ENCODE data around the gene CHIA.
"Not testable (repeated sequence)": the region's sequence is repeated elsewhere in the genome, so short reads cannot be mapped to it uniquely, and the experiment has no call there.

The CHIA gene

DNA sequence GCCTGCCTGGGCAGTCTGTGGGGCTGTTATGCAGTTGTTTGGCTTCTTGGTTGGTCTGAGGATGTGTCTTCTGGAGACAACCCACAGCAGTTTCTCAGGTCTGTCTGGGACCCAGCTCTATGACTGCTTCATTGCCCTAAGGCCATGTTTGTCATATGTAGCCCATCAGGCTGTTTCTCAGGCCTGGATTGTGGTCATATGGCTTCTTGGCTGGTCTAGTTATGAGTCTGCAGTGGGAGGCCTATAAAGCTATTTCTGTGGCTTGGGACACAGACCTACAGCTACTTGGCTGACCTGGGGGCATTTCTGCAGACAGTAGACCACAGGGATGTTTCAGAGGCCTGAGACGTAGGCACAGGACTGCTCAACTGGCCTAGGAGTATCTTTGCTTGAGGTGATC is 41.5 kb downstream of the CHIA start:
- Histone ChIP-seq H3K4me3 (ENCODE audit: low read length) (no peak overlapping the region), H3F3A (ENCODE audit: control insufficient read depth, insufficient read depth) (no peaks in the 10 kb centered on the region), H3K4me2 (ENCODE audit: low read length) (no peak overlapping the region), H3K27me3 (ENCODE audit: control insufficient read depth, low read length) (no peaks in the 10 kb centered on the region), H3K27ac (ENCODE audit: low read depth, low read length) (no peak overlapping the region), H3K4me1 (ENCODE audit: control insufficient read depth, low read length) (no peaks in the 10 kb centered on the region), H3K9me2 (replicated peaks; ENCODE audit: control insufficient read depth, low read length) (no peaks in the 10 kb centered on the region), H3K36me3 (ENCODE audit: control insufficient read depth, low read length) (no peaks in the 10 kb centered on the region), H3K9me3 (ENCODE audit: control insufficient read depth, insufficient read depth, low read length) (peaks cover 10% of the 10 kb centered on the region), H3K79me2 (ENCODE audit: control insufficient read depth, low read length) (no peaks in the 10 kb centered on the region), H4K20me1 (ENCODE audit: control insufficient read depth, insufficient read depth, low read depth, low read length) (no peaks in the 10 kb centered on the region)
- TF ChIP-seq EZH2phosphoT487 (IDR thresholded peaks at IDR 0.05; ENCODE audit: borderline replicate concordance, low read length): no peak
- TF ChIP-seq, protein P1, sequence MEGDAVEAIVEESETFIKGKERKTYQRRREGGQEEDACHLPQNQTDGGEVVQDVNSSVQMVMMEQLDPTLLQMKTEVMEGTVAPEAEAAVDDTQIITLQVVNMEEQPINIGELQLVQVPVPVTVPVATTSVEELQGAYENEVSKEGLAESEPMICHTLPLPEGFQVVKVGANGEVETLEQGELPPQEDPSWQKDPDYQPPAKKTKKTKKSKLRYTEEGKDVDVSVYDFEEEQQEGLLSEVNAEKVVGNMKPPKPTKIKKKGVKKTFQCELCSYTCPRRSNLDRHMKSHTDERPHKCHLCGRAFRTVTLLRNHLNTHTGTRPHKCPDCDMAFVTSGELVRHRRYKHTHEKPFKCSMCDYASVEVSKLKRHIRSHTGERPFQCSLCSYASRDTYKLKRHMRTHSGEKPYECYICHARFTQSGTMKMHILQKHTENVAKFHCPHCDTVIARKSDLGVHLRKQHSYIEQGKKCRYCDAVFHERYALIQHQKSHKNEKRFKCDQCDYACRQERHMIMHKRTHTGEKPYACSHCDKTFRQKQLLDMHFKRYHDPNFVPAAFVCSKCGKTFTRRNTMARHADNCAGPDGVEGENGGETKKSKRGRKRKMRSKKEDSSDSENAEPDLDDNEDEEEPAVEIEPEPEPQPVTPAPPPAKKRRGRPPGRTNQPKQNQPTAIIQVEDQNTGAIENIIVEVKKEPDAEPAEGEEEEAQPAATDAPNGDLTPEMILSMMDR (IDR thresholded peaks at IDR 0.05; ENCODE audit: low read depth, low read length, poor library complexity, severe bottlenecking): no peak

DNA sequence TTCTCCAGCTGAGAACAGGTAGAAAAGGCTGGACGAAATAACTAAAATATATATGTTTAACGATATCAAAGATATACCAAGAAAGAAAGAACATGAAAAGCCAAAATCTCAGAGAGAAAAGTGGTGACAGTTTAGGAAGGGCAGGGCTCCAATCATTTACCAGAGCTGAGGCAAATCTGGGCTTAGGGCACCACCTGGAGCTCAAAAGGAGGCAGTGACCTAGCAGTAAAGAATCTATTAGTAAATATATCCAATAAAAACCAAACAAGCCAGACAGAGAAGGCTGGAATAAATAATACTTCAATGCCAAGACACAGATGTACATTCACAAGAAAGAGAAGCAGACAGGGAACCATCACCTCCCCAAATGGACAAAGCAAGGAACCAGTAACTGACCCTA is 43.5 kb downstream of the CHIA start:
- Histone ChIP-seq H4K20me1 (ENCODE audit: control insufficient read depth, insufficient read depth, low read depth, low read length) (no peaks in the 10 kb centered on the region), H3F3A (ENCODE audit: control insufficient read depth, insufficient read depth) (no peaks in the 10 kb centered on the region), H3K9me3 (ENCODE audit: control insufficient read depth, insufficient read depth, low read length) (peaks cover 3% of the 10 kb centered on the region), H3K9me2 (replicated peaks; ENCODE audit: control insufficient read depth, low read length) (no peaks in the 10 kb centered on the region), H3K36me3 (ENCODE audit: control insufficient read depth, low read length) (no peaks in the 10 kb centered on the region), H3K27me3 (ENCODE audit: control insufficient read depth, low read length) (no peaks in the 10 kb centered on the region), H3K4me1 (ENCODE audit: control insufficient read depth, low read length) (no peaks in the 10 kb centered on the region), H3K79me2 (ENCODE audit: control insufficient read depth, low read length) (no peaks in the 10 kb centered on the region), H3K4me2 (ENCODE audit: low read length) (no peak overlapping the region), H3K27ac (ENCODE audit: low read depth, low read length) (no peak overlapping the region), H3K4me3 (ENCODE audit: low read length) (no peak overlapping the region)
- TF ChIP-seq, protein P1 (IDR thresholded peaks at IDR 0.05; ENCODE audit: low read depth, low read length, poor library complexity, severe bottlenecking): peak; percentile 69
- no peak for TF ChIP-seq EZH2phosphoT487 (IDR thresholded peaks at IDR 0.05; ENCODE audit: borderline replicate concordance, low read length)

DNA sequence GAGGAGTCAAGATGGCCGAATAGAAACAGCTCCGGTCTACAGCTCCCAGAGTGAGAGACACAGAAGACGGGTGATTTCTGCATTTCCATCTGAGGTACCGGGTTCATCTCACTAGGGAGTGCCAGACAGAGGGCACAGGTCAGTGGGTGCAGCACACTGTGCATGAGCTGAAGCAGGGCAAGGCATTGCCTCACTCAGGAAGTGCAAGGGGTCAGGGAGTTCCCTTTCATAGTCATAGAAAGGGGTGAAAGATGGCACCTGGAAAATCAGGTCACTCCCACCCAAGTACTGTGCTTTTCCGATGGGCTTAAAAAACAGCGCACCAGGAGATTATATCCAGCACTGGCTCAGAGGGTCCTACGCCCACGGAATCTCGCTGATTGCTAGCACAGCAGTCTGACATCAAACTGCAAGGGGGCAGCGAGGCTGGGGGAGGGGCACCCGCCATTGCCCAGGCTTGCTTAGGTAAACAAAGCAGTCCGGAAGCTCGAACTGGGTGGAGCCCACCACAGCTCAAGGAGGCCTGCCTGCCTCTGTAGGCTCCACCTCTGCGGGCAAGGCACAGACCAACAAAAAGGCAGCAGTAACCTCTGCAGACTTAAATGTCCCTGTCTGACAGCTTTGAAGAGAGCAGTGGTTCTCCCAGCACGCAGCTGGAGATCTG is 44.7 kb downstream of the CHIA start:
- H3K9me2 ChIP-seq (replicated peaks; ENCODE audit: control insufficient read depth, low read length); H3K27me3 ChIP-seq (ENCODE audit: control insufficient read depth, low read length); H3K9me3 ChIP-seq (ENCODE audit: control insufficient read depth, insufficient read depth, low read length); H3K4me1 ChIP-seq (ENCODE audit: control insufficient read depth, low read length); H3K36me3 ChIP-seq (ENCODE audit: control insufficient read depth, low read length); H3K4me2 ChIP-seq (ENCODE audit: low read length); H3K79me2 ChIP-seq (ENCODE audit: control insufficient read depth, low read length); H3F3A ChIP-seq (ENCODE audit: control insufficient read depth, insufficient read depth); H4K20me1 ChIP-seq (ENCODE audit: control insufficient read depth, insufficient read depth, low read depth, low read length); H3K27ac ChIP-seq (ENCODE audit: low read depth, low read length); H3K4me3 ChIP-seq (ENCODE audit: low read length): not testable (repeated sequence)

DNA sequence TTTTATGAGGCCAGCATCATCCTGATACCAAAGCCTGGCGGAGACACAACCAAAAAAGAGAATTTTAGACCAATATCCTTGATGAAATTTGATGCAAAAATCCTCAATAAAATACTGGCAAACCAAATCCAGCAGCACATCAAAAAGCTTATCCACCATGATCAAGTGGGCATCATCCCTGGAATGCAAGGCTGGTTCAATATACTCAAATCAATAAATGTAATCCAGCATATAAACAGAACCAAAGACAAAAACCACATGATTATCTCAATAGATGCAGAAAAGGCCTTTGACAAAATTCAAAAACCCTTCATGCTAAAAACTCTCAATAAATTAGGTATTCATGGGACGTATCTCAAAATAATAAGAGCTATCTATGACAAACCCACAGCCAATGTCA is 48.2 kb downstream of the CHIA start:
- not testable (repeated sequence) for H3K4me1 ChIP-seq (ENCODE audit: control insufficient read depth, low read length); H3K79me2 ChIP-seq (ENCODE audit: control insufficient read depth, low read length); H3K9me2 ChIP-seq (replicated peaks; ENCODE audit: control insufficient read depth, low read length)

More for the DNA sequence above, 48.2 kb downstream of the CHIA start:
- H3K4me2 ChIP-seq (ENCODE audit: low read length); H4K20me1 ChIP-seq (ENCODE audit: control insufficient read depth, insufficient read depth, low read depth, low read length); H3F3A ChIP-seq (ENCODE audit: control insufficient read depth, insufficient read depth); H3K36me3 ChIP-seq (ENCODE audit: control insufficient read depth, low read length); H3K9me3 ChIP-seq (ENCODE audit: control insufficient read depth, insufficient read depth, low read length); H3K4me3 ChIP-seq (ENCODE audit: low read length); H3K27ac ChIP-seq (ENCODE audit: low read depth, low read length); H3K27me3 ChIP-seq (ENCODE audit: control insufficient read depth, low read length): not testable (repeated sequence)

All from DOHH2 (cell line).